GM12878 (cell line): Measurements from ENCODE around the gene ETF1. TPM values are rescaled to one million over a fixed set of nuclear protein-coding genes. Genes with fewer than 3 reads are reported as not detected.

ENCODE experiments used
- ATAC-seq: fragments of 200-7000 bp; cut with Tn5 transposase; 3 replicates; pipeline ENCODE4 v1.9.1; 2020; ENCODE audit warnings: mild to moderate bottlenecking, moderate library complexity
- BruUV-seq: library from RNA; stranded (reverse); fragments of 400-500 nt; replicated peaks from 2 replicates; lab custom pipeline; 2021; lab: Mats Ljungman, UMichigan
- CTCF ChIA-PET: fragments of 300-600 bp; sonication (Branson Sonifier 250); formaldehyde crosslinking; extraction: SDS; loops from one replicate; lab custom pipeline; 2021; ENCODE audit warnings: inconsistent platforms; lab: Yijun Ruan, JAX
- POLR2A ChIA-PET: fragments of 350-600 bp; formaldehyde crosslinking; extraction: SDS; loops from one replicate; lab custom pipeline; 2021; ENCODE audit warnings: inconsistent platforms; lab: Charles Lee
- RAD21 ChIA-PET: fragments of 300-600 bp; sonication (Branson Sonifier 250); formaldehyde crosslinking; loops from one replicate; lab custom pipeline; 2023; ENCODE audit warnings: antibody characterized with exemption; ENCODE audit not compliant: unreplicated experiment; lab: Charles Lee
- SMC1A ChIA-PET: fragments of 300-600 bp; sonication (Branson Sonifier 250); formaldehyde crosslinking; loops from one replicate; lab custom pipeline; 2023; ENCODE audit not compliant: unreplicated experiment, uncharacterized antibody; lab: Charles Lee
- DNase-seq: peaks from one replicate; pipeline ENCODE4 v3.0.0-alpha.2; 2011; ENCODE audit warnings: low read depth, low spot score
- FAIRE-seq: peaks from 3 replicates; lab custom pipeline; 2011; peaks lifted over from hg19 to GRCh38; lab: Jason Lieb, UNC
- H2AFZ ChIP-seq: 2 replicates; pipeline ENCODE4 v1.6.0; 2011; ENCODE audit warnings: low read depth, low read length, control low read depth; ENCODE audit not compliant: control insufficient read depth
- H3K27ac ChIP-seq: 2 replicates; pipeline ENCODE4 v1.5.1; 2011; ENCODE audit warnings: control low read depth; ENCODE audit not compliant: control insufficient read depth, insufficient read depth
- H3K27me3 ChIP-seq, 2 experiments: replicated peaks in 1 of 2; 2 replicates each; pipeline versions ENCODE4 v1.6.0 to v1.6.1; 2011; ENCODE audit warnings: low read length in 1 of 2; ENCODE audit not compliant: control insufficient read depth in 2 of 2, insufficient read depth in 2 of 2
- H3K36me3 ChIP-seq, 2 experiments: 2 replicates each; pipeline ENCODE4 v1.5.1; 2011; ENCODE audit warnings: low read length in 1 of 2; ENCODE audit not compliant: control insufficient read depth in 2 of 2, insufficient read depth in 2 of 2
- H3K4me1 ChIP-seq: 2 replicates; pipeline ENCODE4 v1.6.1; 2011; ENCODE audit warnings: mild to moderate bottlenecking, low read length, moderate library complexity, mixed read lengths; ENCODE audit not compliant: control insufficient read depth, insufficient read depth
- H3K4me2 ChIP-seq: 2 replicates; pipeline ENCODE4 v1.6.0; 2011; ENCODE audit warnings: control low read depth; ENCODE audit not compliant: control insufficient read depth, insufficient read depth
- H3K4me3 ChIP-seq: fragments of 200-600 bp; sonication (generic); 2 replicates; pipeline ENCODE4 v1.5.1; 2016
- H3K79me2 ChIP-seq: 2 replicates; pipeline ENCODE4 v1.6.0; 2011; ENCODE audit warnings: low read length; ENCODE audit not compliant: control insufficient read depth, insufficient read depth
- H3K9ac ChIP-seq: 2 replicates; pipeline ENCODE4 v1.8.0; 2011; ENCODE audit warnings: low read length, control low read depth, mixed read lengths; ENCODE audit not compliant: control insufficient read depth, insufficient read depth
- H3K9me3 ChIP-seq: replicated peaks from 3 replicates; pipeline ENCODE4 v1.5.1; 2011; ENCODE audit warnings: mild to moderate bottlenecking, low read length; ENCODE audit not compliant: control insufficient read depth, insufficient read depth
- H4K20me1 ChIP-seq: 2 replicates; pipeline ENCODE4 v1.6.0; 2011; ENCODE audit not compliant: control insufficient read depth, insufficient read depth
- CBX5 ChIP-seq: sonication (generic); IDR thresholded peaks from 2 replicates; pipeline ENCODE4 v1.6.1; 2016; ENCODE audit warnings: low read depth, moderate library complexity, mild to moderate bottlenecking, inconsistent platforms
- CREM ChIP-seq: IDR thresholded peaks from 2 replicates; pipeline ENCODE4 v1.6.1; 2014; ENCODE audit warnings: antibody characterized with exemption, low read depth
- MAX ChIP-seq: IDR thresholded peaks from 2 replicates; pipeline ENCODE4 v1.6.1; 2012; ENCODE audit warnings: low read depth, low read length, improper control_type of control experiment
- PAX5 ChIP-seq: IDR thresholded peaks from 2 replicates; pipeline ENCODE4 v1.6.1; 2011; ENCODE audit warnings: low read depth, low read length, borderline replicate concordance
- POLR2AphosphoS2 ChIP-seq: IDR thresholded peaks from 2 replicates; pipeline ENCODE4 v1.6.1; 2011; ENCODE audit warnings: low read depth, mild to moderate bottlenecking, low read length, improper control_type of control experiment, moderate library complexity
- POLR2AphosphoS5 ChIP-seq: IDR thresholded peaks from 2 replicates; pipeline ENCODE4 v1.6.1; 2011; ENCODE audit warnings: mild to moderate bottlenecking, low read length, inconsistent platforms
- POU2F2 ChIP-seq: IDR thresholded peaks from 3 replicates; pipeline ENCODE4 v1.6.1; 2011; ENCODE audit warnings: low read depth, mild to moderate bottlenecking, low read length, borderline replicate concordance
- PRDM15 ChIP-seq: fragments of 450-650 bp; formaldehyde crosslinking; IDR thresholded peaks from 2 replicates; pipeline ENCODE4 v1.4.0; 2020; ENCODE audit warnings: mild to moderate bottlenecking, moderate library complexity
- SPI1 ChIP-seq: IDR thresholded peaks from 2 replicates; pipeline ENCODE4 v1.6.1; 2011; ENCODE audit warnings: low read depth, mild to moderate bottlenecking, low read length, moderate library complexity, borderline replicate concordance; ENCODE audit not compliant: insufficient read depth
- SRF ChIP-seq, 2 experiments: IDR thresholded peaks; 2 replicates each; pipeline ENCODE4 v1.6.1; 2011; ENCODE audit warnings: low read depth in 2 of 2, low read length in 2 of 2, mild to moderate bottlenecking in 1 of 2, moderate library complexity in 1 of 2
- YBX1 ChIP-seq: fragments of 450-650 bp; IDR thresholded peaks from 2 replicates; pipeline ENCODE4 v1.6.1; 2016; ENCODE audit warnings: antibody characterized with exemption
- ZBTB11 ChIP-seq: fragments of 450-650 bp; formaldehyde crosslinking; IDR thresholded peaks from 2 replicates; pipeline ENCODE4 v1.5.0; 2022; ENCODE audit warnings: mild to moderate bottlenecking, missing genetic modification characterization
- ZZZ3 ChIP-seq: IDR thresholded peaks from 2 replicates; pipeline ENCODE4 v1.6.1; 2011; ENCODE audit warnings: low read depth; ENCODE audit not compliant: control insufficient read depth, insufficient read length
- WGBS: methylation state at CpG from one replicate; pipeline ENCODE4 v1.1.6; 2016; ENCODE audit warnings: low lambda C conversion rate; ENCODE audit not compliant: insufficient replicate concordance, insufficient coverage; ENCODE audit errors: missing lambda C conversion rate; 5-methylcytosine and 5-hydroxymethylcytosine counted together
- in situ Hi-C: fragments of 300-500 bp; cut with MboI; formaldehyde crosslinking; loops from 9 replicates; pipeline ENCODE4 v1.14.3; 2018; ENCODE audit warnings: mixed read lengths
- intact Hi-C: fragments of 100-400 bp; cut with micrococcal nuclease; formaldehyde crosslinking; loops from one replicate; pipeline ENCODE4 v1.14.2; 2022; ENCODE audit not compliant: unreplicated experiment
- polyA plus RNA-seq, 11 experiments: library from polyadenylated mRNA; depleted of rRNA in 4 of 11; unstranded in 6 of 11; stranded (reverse) in 5 of 11; fragments of >200 nt; fragmentation: Nextera tagmentation in 4 of 11; fragmentation: Illumina TruSeq in 1 of 11; extraction: Ambion mirVana in 4 of 11; extraction: Trizol in 1 of 11; gene quantifications; 1 replicate in 1 of 11; 2 replicates in 10 of 11; pipeline versions ENCODE4 v1.2.1 to v1.2.3, GENCODE V29; 2011 to 2016; ENCODE audit warnings: inconsistent platforms in 2 of 11, missing spikeins in 2 of 11, low read depth in 1 of 11
- total RNA-seq, 4 experiments: library from RNA; depleted of rRNA in 3 of 4; stranded (reverse); fragments of >200 nt in 3 of 4; fragmentation: Illumina TruSeq in 1 of 4; extraction: Trizol in 1 of 4; gene quantifications; 2 replicates each; pipeline versions ENCODE4 v1.2.1 to v1.2.3, GENCODE V29; 2013 to 2021

The ETF1 gene
- total and polyA plus RNA-seq, 10 of the 15 experiments (the other 5 are each of a cell fraction or from before 2014, with no cell fraction given), result 29.8 to 145 (median 108) TPM

GRCh38 chr5:138468133-138468965 is 74.7 kb downstream of the ETF1 start:
- SMC1A ChIA-PET, result interaction anchor here (1.4 kb wide), 1 partner anchor 29 kb away, joined by 6 read pairs; no protein-coding TSS in a partner anchor
- Histone ChIP-seq H3K27me3 (peaks cover 0 to 6% of the 10 kb centered on the region in 2 experiments; a peak in 1 of 4 replicates), H2AFZ (no peak overlapping the region), H3K4me1 (peaks cover 7% of the 10 kb centered on the region), H3K27ac (no peak overlapping the region), H3K9ac (no peak overlapping the region), H4K20me1 (no peaks in the 10 kb centered on the region), H3K9me3 (no peaks in the 10 kb centered on the region), H3K36me3 (no peaks in the 10 kb centered on the region; a peak in 1 of 4 replicates), H3K4me3 (no peak overlapping the region), H3K4me2 (no peak overlapping the region), H3K79me2 (no peaks in the 10 kb centered on the region)
- in situ Hi-C loops, result no loop called here
- CTCF ChIA-PET, result interaction anchor here (1.4 kb wide), 1 partner anchor 17 kb away, joined by 4 read pairs; no protein-coding TSS in a partner anchor
- ATAC-seq (no peak), DNase-seq (no peak), FAIRE-seq (no peak)
- WGBS, result 67% methylated on average over 6 of the region's 7 CpGs
- POLR2A ChIA-PET, result no interaction called here
- BruUV-seq, result no TSS peak
- RAD21 ChIA-PET, result no interaction called here
- intact Hi-C loops, result loop anchor here (10.0 kb wide), 2 partner anchors 714 to 796 kb away; partner anchors contain the start of gene HNRNPA0
- TF ChIP-seq POU2F2, result peak; percentile 64; the same call in 2 of the 3 replicates
- TF ChIP-seq POLR2AphosphoS2, result no peak
- no peak for TF ChIP-seq SRF (IDR thresholded peaks at IDR 0.05; ENCODE audit: low read depth in 2 of 2, low read length in 2 of 2)
- TF ChIP-seq YBX1, result no peak
- no peak for TF ChIP-seq CBX5
- TF ChIP-seq PAX5, result 0 out of 2 replicates have a peak, but pooled peaks have one; percentile 10
- TF ChIP-seq POLR2AphosphoS5, result peak; percentile 84
- no peak for TF ChIP-seq ZZZ3
- no peak for TF ChIP-seq CREM
- no peak for TF ChIP-seq MAX
- TF ChIP-seq SPI1, result peak; percentile 29; the same call in 1 of the 2 replicates
- 0 out of 2 replicates have a peak, but pooled peaks have one; percentile 39 for TF ChIP-seq ZBTB11 (CRISPR knock-in tag)
- peak; percentile 26; the same call in 1 of the 2 replicates for TF ChIP-seq PRDM15 (CRISPR knock-in tag)
